A673 (cell line): ENCODE data around the gene BUB1. TPM values are rescaled to one million over a fixed set of nuclear protein-coding genes. Genes with fewer than 3 reads are reported as not detected.

Experiments
- BruUV-seq: library from RNA; stranded (reverse); fragments of 400-500 nt; replicated peaks from 2 replicates; lab custom pipeline; 2021; lab: Mats Ljungman, UMichigan
- CTCF ChIA-PET: fragments of 300-600 bp; sonication (Branson Sonifier 250); formaldehyde crosslinking; loops from one replicate; lab custom pipeline; 2022; ENCODE audit warnings: antibody characterized with exemption; lab: Charles Lee
- POLR2A ChIA-PET: fragments of 300-600 bp; sonication (Branson Sonifier 250); formaldehyde crosslinking; loops from one replicate; lab custom pipeline; 2022; ENCODE audit warnings: antibody characterized with exemption; ENCODE audit not compliant: low non-redundant PET; lab: Charles Lee
- DNase-seq: peaks from one replicate; pipeline ENCODE4 v3.0.0-alpha.2; 2015; ENCODE audit warnings: low spot score
- H3K27ac ChIP-seq: fragments of 200-600 bp; sonication (generic); 2 replicates; pipeline ENCODE4 v1.5.1; 2016; ENCODE audit warnings: mixed run types, low read depth, mild to moderate bottlenecking, mixed read lengths, antibody characterized with exemption, low read length; ENCODE audit not compliant: poor library complexity, severe bottlenecking
- H3K27me3 ChIP-seq: fragments of 200-600 bp; sonication (generic); replicated peaks from 2 replicates; pipeline ENCODE4 v1.6.1; 2017; ENCODE audit warnings: mixed run types, low read depth, mild to moderate bottlenecking, mixed read lengths, antibody characterized with exemption, low read length; ENCODE audit not compliant: insufficient read depth, poor library complexity
- H3K36me3 ChIP-seq: fragments of 200-600 bp; sonication (generic); 2 replicates; pipeline ENCODE4 v1.6.1; 2016; ENCODE audit warnings: mixed run types, mild to moderate bottlenecking, mixed read lengths, antibody characterized with exemption, low read length; ENCODE audit not compliant: insufficient read depth, poor library complexity, severe bottlenecking
- H3K4me1 ChIP-seq: fragments of 200-600 bp; sonication (generic); 2 replicates; pipeline ENCODE4 v1.6.1; 2017; ENCODE audit warnings: mixed run types, mild to moderate bottlenecking, mixed read lengths, antibody characterized with exemption, low read length; ENCODE audit not compliant: insufficient read depth, poor library complexity, severe bottlenecking
- H3K4me3 ChIP-seq: fragments of 200-600 bp; sonication (generic); 2 replicates; pipeline ENCODE4 v1.5.1; 2016; ENCODE audit warnings: low read depth, mixed run types, mild to moderate bottlenecking, mixed read lengths, low read length; ENCODE audit not compliant: poor library complexity, severe bottlenecking
- H3K9me3 ChIP-seq: fragments of 200-600 bp; sonication (generic); 2 replicates; pipeline ENCODE4 v1.6.1; 2016; ENCODE audit warnings: mixed run types, low read depth, mild to moderate bottlenecking, mixed read lengths, antibody characterized with exemption, low read length; ENCODE audit not compliant: poor library complexity, severe bottlenecking
- EZH2 ChIP-seq: fragments of 200-600 bp; sonication (generic); IDR thresholded peaks from 2 replicates; pipeline ENCODE4 v1.6.1; 2017; ENCODE audit warnings: borderline replicate concordance, low read depth, mild to moderate bottlenecking, mixed read lengths, antibody characterized with exemption, low read length; ENCODE audit not compliant: poor library complexity, severe bottlenecking
- intact Hi-C: fragments of 100-400 bp; cut with micrococcal nuclease; formaldehyde crosslinking; loops from one replicate; pipeline ENCODE4 v1.10.0; 2022; ENCODE audit not compliant: unreplicated experiment
- total RNA-seq: library from RNA; stranded (reverse); gene quantifications from 2 replicates; pipeline ENCODE4 v1.2.3, GENCODE V29; 2021
- TF ChIP-seq, protein P1 (sequence below): fragments of 300-800, 200-600 bp; sonication (generic); conservative IDR thresholded peaks from 2 replicates; pipeline ENCODE4 v1.5.1; 2017; ENCODE audit warnings: low read depth, mild to moderate bottlenecking, antibody characterized with exemption, low read length, moderate library complexity, mixed read lengths

The BUB1 gene
- total RNA-seq, 1 experiment from 2014 or later: 98.0 TPM

GRCh38 chr2:110655701-110656100 is 22.2 kb downstream of the BUB1 start:
- H3K4me1 ChIP-seq: no peaks in the 10 kb centered on the region
- POLR2A ChIA-PET: no interaction called here
- no peak overlapping the region for H3K27ac ChIP-seq
- peaks cover 100% of the 10 kb centered on the region for H3K36me3 ChIP-seq
- TF ChIP-seq, protein P1, sequence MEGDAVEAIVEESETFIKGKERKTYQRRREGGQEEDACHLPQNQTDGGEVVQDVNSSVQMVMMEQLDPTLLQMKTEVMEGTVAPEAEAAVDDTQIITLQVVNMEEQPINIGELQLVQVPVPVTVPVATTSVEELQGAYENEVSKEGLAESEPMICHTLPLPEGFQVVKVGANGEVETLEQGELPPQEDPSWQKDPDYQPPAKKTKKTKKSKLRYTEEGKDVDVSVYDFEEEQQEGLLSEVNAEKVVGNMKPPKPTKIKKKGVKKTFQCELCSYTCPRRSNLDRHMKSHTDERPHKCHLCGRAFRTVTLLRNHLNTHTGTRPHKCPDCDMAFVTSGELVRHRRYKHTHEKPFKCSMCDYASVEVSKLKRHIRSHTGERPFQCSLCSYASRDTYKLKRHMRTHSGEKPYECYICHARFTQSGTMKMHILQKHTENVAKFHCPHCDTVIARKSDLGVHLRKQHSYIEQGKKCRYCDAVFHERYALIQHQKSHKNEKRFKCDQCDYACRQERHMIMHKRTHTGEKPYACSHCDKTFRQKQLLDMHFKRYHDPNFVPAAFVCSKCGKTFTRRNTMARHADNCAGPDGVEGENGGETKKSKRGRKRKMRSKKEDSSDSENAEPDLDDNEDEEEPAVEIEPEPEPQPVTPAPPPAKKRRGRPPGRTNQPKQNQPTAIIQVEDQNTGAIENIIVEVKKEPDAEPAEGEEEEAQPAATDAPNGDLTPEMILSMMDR: no peak
- TF ChIP-seq EZH2: no peak
- H3K9me3 ChIP-seq: no peaks in the 10 kb centered on the region
- H3K4me3 ChIP-seq: no peak overlapping the region
- H3K27me3 ChIP-seq: no peaks in the 10 kb centered on the region
- BruUV-seq: no TSS peak
- intact Hi-C loops: no loop called here
- no peak for DNase-seq
- CTCF ChIA-PET: no interaction called here

GRCh38 chr2:110653861-110654260 is 24.0 kb downstream of the BUB1 start:
- intact Hi-C loops: no loop called here
- no peak overlapping the region for H3K4me3 ChIP-seq
- no peak overlapping the region for H3K27ac ChIP-seq
- no TSS peak for BruUV-seq
- H3K9me3 ChIP-seq: no peaks in the 10 kb centered on the region
- ChIA-PET CTCF (no interaction called here), POLR2A (no interaction called here)
- H3K36me3 ChIP-seq: peaks cover 99% of the 10 kb centered on the region
- no peaks in the 10 kb centered on the region for H3K4me1 ChIP-seq
- no peak for TF ChIP-seq EZH2
- TF ChIP-seq, protein P1: no peak
- H3K27me3 ChIP-seq: no peaks in the 10 kb centered on the region
- DNase-seq: no peak

- CTCF ChIA-PET: no interaction called here
- no peaks in the 10 kb centered on the region for H3K9me3 ChIP-seq
- H3K27ac ChIP-seq: no peak overlapping the region
- no peak for DNase-seq
- no TSS peak for BruUV-seq
- H3K36me3 ChIP-seq: peaks cover 93% of the 10 kb centered on the region
- no peak for TF ChIP-seq EZH2
- TF ChIP-seq, protein P1: no peak
- no peaks in the 10 kb centered on the region for H3K27me3 ChIP-seq
- intact Hi-C loops: no loop called here
- no peak overlapping the region for H3K4me3 ChIP-seq
- no peaks in the 10 kb centered on the region for H3K4me1 ChIP-seq
- POLR2A ChIA-PET: no interaction called here
Measured at GRCh38 chr2:110650346-110650745, 27.5 kb downstream of the BUB1 start.
